Smooth muscle cell (in vitro differentiated cells): ENCODE results near the gene DLX3. TPM values are rescaled to one million over a fixed set of nuclear protein-coding genes. Genes with fewer than 3 reads are reported as not detected.

Experiments
- DNase-seq: peaks from one replicate; lab custom pipeline; 2025; ENCODE audit not compliant: unreplicated experiment; lab: John Stamatoyannopoulos, UW
- H2AFZ ChIP-seq: fragments of 200-600 bp; sonication (generic); 2 replicates; pipeline ENCODE4 v1.6.0; 2016; ENCODE audit warnings: antibody characterized with exemption, low read depth, mild to moderate bottlenecking
- H3F3A ChIP-seq: fragments of 200-600 bp; sonication (generic); 2 replicates; pipeline ENCODE4 v1.6.0; 2017; ENCODE audit warnings: antibody characterized with exemption, low read depth
- H3K27ac ChIP-seq: fragments of 200-600 bp; sonication (generic); 2 replicates; pipeline ENCODE4 v1.5.1; 2016; ENCODE audit warnings: low read depth, mild to moderate bottlenecking
- H3K27me3 ChIP-seq: fragments of 200-600 bp; sonication (generic); 2 replicates; pipeline ENCODE4 v1.6.1; 2016; ENCODE audit warnings: low read depth, mild to moderate bottlenecking
- H3K36me3 ChIP-seq: fragments of 200-600 bp; sonication (generic); 2 replicates; pipeline ENCODE4 v1.5.1; 2016; ENCODE audit warnings: low read depth
- H3K4me1 ChIP-seq: fragments of 200-600 bp; sonication (generic); 2 replicates; pipeline ENCODE4 v1.5.1; 2016; ENCODE audit warnings: low read depth
- H3K4me2 ChIP-seq: fragments of 200-600 bp; sonication (generic); 2 replicates; pipeline ENCODE4 v1.6.0; 2016; ENCODE audit warnings: mild to moderate bottlenecking
- H3K4me3 ChIP-seq: fragments of 200-600 bp; sonication (generic); 2 replicates; pipeline ENCODE4 v1.5.1; 2016; ENCODE audit warnings: mild to moderate bottlenecking
- H3K79me2 ChIP-seq: fragments of 200-600 bp; sonication (generic); 2 replicates; pipeline ENCODE4 v1.6.0; 2016; ENCODE audit warnings: low read depth, mild to moderate bottlenecking
- H3K9ac ChIP-seq: fragments of 200-600 bp; sonication (generic); 2 replicates; pipeline ENCODE4 v1.6.0; 2016; ENCODE audit warnings: low read depth
- H3K9me3 ChIP-seq: fragments of 200-600 bp; sonication (generic); replicated peaks from 2 replicates; pipeline ENCODE4 v1.5.1; 2016; ENCODE audit warnings: low read depth
- H4K20me1 ChIP-seq: fragments of 200-600 bp; sonication (generic); 2 replicates; pipeline ENCODE4 v1.6.0; 2016; ENCODE audit warnings: low read depth
- WGBS: methylation state at CpG from one replicate; pipeline ENCODE4 v1.1.7; 2016; ENCODE audit warnings: low lambda C conversion rate; 5-methylcytosine and 5-hydroxymethylcytosine counted together
- polyA plus RNA-seq: library from polyadenylated mRNA; unstranded; fragments of >200 nt; fragmentation: Nextera tagmentation; extraction: Ambion mirVana; gene quantifications from 2 replicates; pipeline ENCODE4 v1.2.1, GENCODE V29; 2016
- total RNA-seq: library from RNA; depleted of rRNA; stranded (reverse); fragments of >200 nt; gene quantifications from 2 replicates; pipeline ENCODE4 v1.2.3, GENCODE V29; 2014
- TF ChIP-seq, protein P1 (sequence below): fragments of 200-600 bp; sonication (generic); IDR thresholded peaks from 2 replicates; pipeline ENCODE4 v1.5.1; 2017; ENCODE audit warnings: borderline replicate concordance, mild to moderate bottlenecking, antibody characterized with exemption; ENCODE audit not compliant: insufficient read depth, poor library complexity, severe bottlenecking

DLX3 gene
- total and polyA plus RNA-seq, 2 experiments from 2014 or later: 1.4 to 9.7 TPM

GRCh38 chr17:50009282-50009681, 14.3 kb upstream of the DLX3 start:
- H3K79me2 ChIP-seq: no peaks in the 10 kb centered on the region
- no peak overlapping the region for H3K27ac ChIP-seq
- no peaks in the 10 kb centered on the region for H4K20me1 ChIP-seq
- no peaks in the 10 kb centered on the region for H3K36me3 ChIP-seq
- 86% methylated on average over 2 of the region's 2 CpGs for WGBS
- DNase-seq: no peak
- H3K4me3 ChIP-seq: no peak overlapping the region
- no peaks in the 10 kb centered on the region for H3F3A ChIP-seq
- no peak overlapping the region for H3K4me2 ChIP-seq
- H3K9ac ChIP-seq: no peak overlapping the region
- no peak overlapping the region for H2AFZ ChIP-seq
- peaks cover 4% of the 10 kb centered on the region for H3K9me3 ChIP-seq
- H3K27me3 ChIP-seq: peaks cover 7% of the 10 kb centered on the region
- TF ChIP-seq, protein P1, sequence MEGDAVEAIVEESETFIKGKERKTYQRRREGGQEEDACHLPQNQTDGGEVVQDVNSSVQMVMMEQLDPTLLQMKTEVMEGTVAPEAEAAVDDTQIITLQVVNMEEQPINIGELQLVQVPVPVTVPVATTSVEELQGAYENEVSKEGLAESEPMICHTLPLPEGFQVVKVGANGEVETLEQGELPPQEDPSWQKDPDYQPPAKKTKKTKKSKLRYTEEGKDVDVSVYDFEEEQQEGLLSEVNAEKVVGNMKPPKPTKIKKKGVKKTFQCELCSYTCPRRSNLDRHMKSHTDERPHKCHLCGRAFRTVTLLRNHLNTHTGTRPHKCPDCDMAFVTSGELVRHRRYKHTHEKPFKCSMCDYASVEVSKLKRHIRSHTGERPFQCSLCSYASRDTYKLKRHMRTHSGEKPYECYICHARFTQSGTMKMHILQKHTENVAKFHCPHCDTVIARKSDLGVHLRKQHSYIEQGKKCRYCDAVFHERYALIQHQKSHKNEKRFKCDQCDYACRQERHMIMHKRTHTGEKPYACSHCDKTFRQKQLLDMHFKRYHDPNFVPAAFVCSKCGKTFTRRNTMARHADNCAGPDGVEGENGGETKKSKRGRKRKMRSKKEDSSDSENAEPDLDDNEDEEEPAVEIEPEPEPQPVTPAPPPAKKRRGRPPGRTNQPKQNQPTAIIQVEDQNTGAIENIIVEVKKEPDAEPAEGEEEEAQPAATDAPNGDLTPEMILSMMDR: no peak
- no peaks in the 10 kb centered on the region for H3K4me1 ChIP-seq

DNA sequence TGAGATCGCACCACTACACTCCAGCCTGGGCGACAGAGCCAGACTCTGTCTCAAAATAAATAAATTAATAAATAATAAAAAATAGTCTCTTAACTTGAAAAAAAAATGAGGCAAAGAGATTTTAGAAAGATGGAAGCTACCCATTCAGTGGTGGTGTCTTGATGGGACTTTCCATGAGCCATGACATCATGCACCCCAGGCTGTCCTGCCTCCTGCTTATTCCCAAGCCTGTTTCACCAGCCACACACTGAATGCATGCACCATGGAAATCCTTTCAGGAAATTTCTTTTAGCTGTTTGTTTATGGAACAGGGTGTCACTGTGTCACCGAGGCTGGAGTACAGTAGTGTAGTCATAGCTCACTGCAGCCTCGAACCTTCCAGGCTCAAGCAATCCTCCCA, 8.9 kb upstream of the DLX3 start:
- no peak overlapping the region for H3K9ac ChIP-seq
- no peak overlapping the region for H2AFZ ChIP-seq
- WGBS: 69% methylated on average over 4 of the region's 4 CpGs
- H4K20me1 ChIP-seq: no peaks in the 10 kb centered on the region
- no peak for DNase-seq
- H3F3A ChIP-seq: no peaks in the 10 kb centered on the region
- H3K79me2 ChIP-seq: no peaks in the 10 kb centered on the region
- peaks cover 32% of the 10 kb centered on the region for H3K27me3 ChIP-seq
- no peak overlapping the region for H3K4me2 ChIP-seq
- TF ChIP-seq, protein P1: no peak
- no peak overlapping the region for H3K4me3 ChIP-seq
- no peaks in the 10 kb centered on the region for H3K9me3 ChIP-seq
- no peak overlapping the region for H3K27ac ChIP-seq
- no peaks in the 10 kb centered on the region for H3K36me3 ChIP-seq
- H3K4me1 ChIP-seq: no peaks in the 10 kb centered on the region

- TF ChIP-seq, protein P1: no peak
These were observed 4.0 kb upstream of the DLX3 start for GRCh38 chr17:49998836-49999511.

More at GRCh38 chr17:49998836-49999511, 4.0 kb upstream of the DLX3 start:
- no peaks in the 10 kb centered on the region for H3K9me3 ChIP-seq
- H4K20me1 ChIP-seq: no peaks in the 10 kb centered on the region
- H3K79me2 ChIP-seq: no peaks in the 10 kb centered on the region
- H3K9ac ChIP-seq: no peak overlapping the region
- H3K27ac ChIP-seq: no peak overlapping the region
- no peaks in the 10 kb centered on the region for H3F3A ChIP-seq
- peaks cover 48% of the 10 kb centered on the region for H3K27me3 ChIP-seq
- H3K4me1 ChIP-seq: peaks cover 11% of the 10 kb centered on the region
- no peak for DNase-seq
- H3K4me2 ChIP-seq: no peak overlapping the region
- H3K36me3 ChIP-seq: no peaks in the 10 kb centered on the region
- no peak overlapping the region for H2AFZ ChIP-seq
- H3K4me3 ChIP-seq: no peak overlapping the region
- 68% methylated on average over 11 of the region's 11 CpGs for WGBS
